ENCODE data around the gene TMEM79.

- TF ChIP-seq CTCF (conservative IDR thresholded peaks at IDR 0.05; ENCODE audit: low read length), result no peak
- no peak for TF ChIP-seq EZH2phosphoT487 (IDR thresholded peaks at IDR 0.05; ENCODE audit: borderline replicate concordance, low read depth, low read length)
These were observed 42.2 kb upstream of the TMEM79 start, which contains the start of gene BGLAP for GRCh38 chr1:156241926-156242325.
